Esophagus muscularis mucosa (tissue), 4 donors: ENCODE data around the gene CYTH3. TPM values are rescaled to one million over a fixed set of nuclear protein-coding genes. Genes with fewer than 3 reads are reported as not detected.

Source experiments
- DNase-seq: peaks from one replicate; pipeline ENCODE4 v3.0.0-alpha.2; 2017; ENCODE audit errors: extremely low spot score
- H3K27ac ChIP-seq, 4 donors: fragments of 200-600 bp; sonication (generic); replicated peaks in 1 of 4; 1 replicate in 3 of 4; 2 replicates in 1 of 4; pipeline ENCODE4 v1.5.1; 2016 to 2019; ENCODE audit warnings: mild to moderate bottlenecking in 1 of 4
- H3K27me3 ChIP-seq, 4 donors: fragments of 200-600 bp; sonication (generic); one replicate each; pipeline versions ENCODE4 v1.5.1 to v1.6.0; 2016 to 2019
- H3K36me3 ChIP-seq, 4 donors: fragments of 200-600 bp; sonication (generic); one replicate each; pipeline ENCODE4 v1.5.1; 2016 to 2019
- H3K4me1 ChIP-seq, 4 donors: fragments of 200-600 bp; sonication (generic); one replicate each; pipeline ENCODE4 v1.5.1; 2016 to 2019
- H3K4me3 ChIP-seq, 4 donors: fragments of 200-600 bp; sonication (generic); 1 replicate in 2 of 4; 2 replicates in 2 of 4; pipeline ENCODE4 v1.5.1; 2016 to 2019; ENCODE audit warnings: mild to moderate bottlenecking in 4 of 4, moderate library complexity in 1 of 4
- H3K9me3 ChIP-seq, 4 donors: fragments of 200-600 bp; sonication (generic); 1 replicate in 3 of 4; 2 replicates in 1 of 4; pipeline ENCODE4 v1.5.1; 2016 to 2019
- CTCF ChIP-seq, 3 experiments: fragments of 200-600 bp in 2 of 3; fragments of 450-650 bp in 1 of 3; sonication (generic) in 2 of 3; IDR thresholded peaks; one replicate each; pipeline ENCODE4 v1.5.1; 2017 to 2019; ENCODE audit warnings: antibody characterized with exemption in 3 of 3, mild to moderate bottlenecking in 2 of 3, moderate library complexity in 1 of 3
- EP300 ChIP-seq: sonication (generic); formaldehyde crosslinking; IDR thresholded peaks from one replicate; pipeline ENCODE4 v1.6.1; 2017; ENCODE audit warnings: antibody characterized with exemption
- POLR2A ChIP-seq: fragments of 450-650 bp; IDR thresholded peaks from one replicate; pipeline ENCODE4 v1.6.1; 2017; ENCODE audit warnings: antibody characterized with exemption, moderate library complexity, mild to moderate bottlenecking, low read depth
- POLR2AphosphoS5 ChIP-seq, 2 donors: sonication (generic); formaldehyde crosslinking; IDR thresholded peaks; one replicate each; pipeline ENCODE4 v1.6.1; 2017; ENCODE audit warnings: antibody characterized with exemption in 2 of 2
- WGBS: methylation state at CpG from one replicate; pipeline ENCODE4 v1.1.5; 2018; 5-methylcytosine and 5-hydroxymethylcytosine counted together
- intact Hi-C: fragments of 100-400 bp; cut with DNase I; formaldehyde crosslinking; loops from one replicate; pipeline ENCODE4 v1.15.1; 2023
- total RNA-seq, 4 donors: library from RNA; depleted of rRNA; stranded (reverse); fragments of >200 nt; gene quantifications; one replicate each; pipeline versions ENCODE4 v1.1.0 to v1.2.1, GENCODE V29; 2016

Gene CYTH3
- total RNA-seq, 4 donors from 2014 or later: 32.0 to 64.6 (median 50.2) TPM

GRCh38 chr7:6128205-6128604 is 144.2 kb downstream of the CYTH3 start:
- no peak for DNase-seq
- H3K36me3 ChIP-seq: peaks cover 9 to 82% (median 43%) of the 10 kb centered on the region in 4 donors

GRCh38 chr7:6127110-6127490 is 145.3 kb downstream of the CYTH3 start:
- no peaks in the 10 kb centered on the region for H3K9me3 ChIP-seq
- H3K27ac ChIP-seq: no peak overlapping the region
- H3K4me1 ChIP-seq: no peaks in the 10 kb centered on the region
- no peak overlapping the region for H3K4me3 ChIP-seq
- no peaks in the 10 kb centered on the region for H3K27me3 ChIP-seq
- TF ChIP-seq POLR2A: no peak
- TF ChIP-seq POLR2AphosphoS5 (IDR thresholded peaks at IDR 0.05): no peak
- no peak for TF ChIP-seq CTCF (IDR thresholded peaks at IDR 0.05)
- no peak for TF ChIP-seq EP300
- H3K36me3 ChIP-seq: peaks cover 19 to 82% (median 49%) of the 10 kb centered on the region in 4 donors
- 63% methylated on average over 1 of the region's 1 CpG for WGBS
- no peak for DNase-seq
- intact Hi-C loops: no loop called here

More at GRCh38 chr7:6128205-6128604, 144.2 kb downstream of the CYTH3 start:
- Histone ChIP-seq H3K9me3 (no peaks in the 10 kb centered on the region), H3K4me1 (no peaks in the 10 kb centered on the region), H3K27ac (no peak overlapping the region), H3K27me3 (no peaks in the 10 kb centered on the region), H3K4me3 (no peak overlapping the region)
- WGBS: 93% methylated on average over 3 of the region's 3 CpGs
- intact Hi-C loops: no loop called here
- no peak for TF ChIP-seq POLR2A
- no peak for TF ChIP-seq POLR2AphosphoS5 (IDR thresholded peaks at IDR 0.05)
- no peak for TF ChIP-seq EP300
- no peak for TF ChIP-seq CTCF (IDR thresholded peaks at IDR 0.05)

- peaks cover 25 to 88% (median 63%) of the 10 kb centered on the region in 4 donors for H3K36me3 ChIP-seq
- TF ChIP-seq POLR2A: no peak
- TF ChIP-seq EP300: no peak
- TF ChIP-seq POLR2AphosphoS5 (IDR thresholded peaks at IDR 0.05): no peak
- TF ChIP-seq CTCF (IDR thresholded peaks at IDR 0.05): no peak
- intact Hi-C loops: no loop called here
- no peaks in the 10 kb centered on the region for H3K27me3 ChIP-seq
- no peak for DNase-seq
- no peak overlapping the region for H3K4me3 ChIP-seq
- H3K4me1 ChIP-seq: no peaks in the 10 kb centered on the region
- WGBS: 92% methylated on average over 8 of the region's 8 CpGs
- no peak overlapping the region for H3K27ac ChIP-seq
- peaks cover 0 to 9% (median 4%) of the 10 kb centered on the region in 4 donors for H3K9me3 ChIP-seq
Measured at GRCh38 chr7:6123843-6124242, 148.6 kb downstream of the CYTH3 start.

- H3K4me1 ChIP-seq: no peaks in the 10 kb centered on the region
- intact Hi-C loops: no loop called here
- H3K36me3 ChIP-seq: peaks cover 25 to 97% (median 76%) of the 10 kb centered on the region in 4 donors
- 52% methylated on average over 2 of the region's 2 CpGs for WGBS
- H3K27ac ChIP-seq: no peak overlapping the region
- TF ChIP-seq POLR2AphosphoS5 (IDR thresholded peaks at IDR 0.05) (no peak), POLR2A (no peak), EP300 (no peak)
- DNase-seq: no peak
- no peak overlapping the region for H3K4me3 ChIP-seq
- no peaks in the 10 kb centered on the region for H3K27me3 ChIP-seq
- peaks cover 0 to 9% (median 4%) of the 10 kb centered on the region in 4 donors for H3K9me3 ChIP-seq
Measured at GRCh38 chr7:6121141-6121540, 151.3 kb downstream of the CYTH3 start.

- peaks cover 0 to 9% (median 4%) of the 10 kb centered on the region in 4 donors for H3K9me3 ChIP-seq
- peaks cover 37 to 97% (median 92%) of the 10 kb centered on the region in 4 donors for H3K36me3 ChIP-seq
- TF ChIP-seq EP300: no peak
- no peak for TF ChIP-seq POLR2AphosphoS5 (IDR thresholded peaks at IDR 0.05)
- no peak for TF ChIP-seq CTCF (IDR thresholded peaks at IDR 0.05)
- no peak for TF ChIP-seq POLR2A
- no peak overlapping the region for H3K27ac ChIP-seq
- H3K27me3 ChIP-seq: no peaks in the 10 kb centered on the region
- no peak for DNase-seq
- WGBS: 83% methylated on average over 2 of the region's 2 CpGs
- intact Hi-C loops: no loop called here
- H3K4me3 ChIP-seq: no peak overlapping the region
- no peaks in the 10 kb centered on the region for H3K4me1 ChIP-seq
Measured at GRCh38 chr7:6117533-6117932, 154.9 kb downstream of the CYTH3 start.
